ENCODE data around the gene APOC3.
A peak's percentile ranks its signal among the peaks of the same experiment; 100 is the strongest.

The APOC3 gene

GRCh38 chr11:116787786-116788486 is 41.8 kb upstream of the APOC3 start, which contains the start of gene ZPR1:
ZPR1 (minus strand) TSS chr11:116788023; CDS start chr11:116787990, 33 bp downstream.
- DNase-seq, result peak; percentile 65
- H3K36me3 ChIP-seq (replicated peaks), result peaks cover 35% of the 10 kb centered on the region
- TF ChIP-seq, protein P1, sequence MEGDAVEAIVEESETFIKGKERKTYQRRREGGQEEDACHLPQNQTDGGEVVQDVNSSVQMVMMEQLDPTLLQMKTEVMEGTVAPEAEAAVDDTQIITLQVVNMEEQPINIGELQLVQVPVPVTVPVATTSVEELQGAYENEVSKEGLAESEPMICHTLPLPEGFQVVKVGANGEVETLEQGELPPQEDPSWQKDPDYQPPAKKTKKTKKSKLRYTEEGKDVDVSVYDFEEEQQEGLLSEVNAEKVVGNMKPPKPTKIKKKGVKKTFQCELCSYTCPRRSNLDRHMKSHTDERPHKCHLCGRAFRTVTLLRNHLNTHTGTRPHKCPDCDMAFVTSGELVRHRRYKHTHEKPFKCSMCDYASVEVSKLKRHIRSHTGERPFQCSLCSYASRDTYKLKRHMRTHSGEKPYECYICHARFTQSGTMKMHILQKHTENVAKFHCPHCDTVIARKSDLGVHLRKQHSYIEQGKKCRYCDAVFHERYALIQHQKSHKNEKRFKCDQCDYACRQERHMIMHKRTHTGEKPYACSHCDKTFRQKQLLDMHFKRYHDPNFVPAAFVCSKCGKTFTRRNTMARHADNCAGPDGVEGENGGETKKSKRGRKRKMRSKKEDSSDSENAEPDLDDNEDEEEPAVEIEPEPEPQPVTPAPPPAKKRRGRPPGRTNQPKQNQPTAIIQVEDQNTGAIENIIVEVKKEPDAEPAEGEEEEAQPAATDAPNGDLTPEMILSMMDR (IDR thresholded peaks at IDR 0.05; ENCODE audit: low read depth, low read length, missing control alignments), result no peak
- peak within 1 kb of the TSS; percentile 79 for H3K27ac ChIP-seq
- peak within 1 kb of the TSS; percentile 79 for H3K4me3 ChIP-seq (ENCODE audit: low read depth, low read length)
- in situ Hi-C loops (cut with HindIII; ENCODE audit: low pct_ligation_motif_present, low sequenced_read_pairs), result no loop called here
- H3K27me3 ChIP-seq (replicated peaks), result no peaks in the 10 kb centered on the region

GRCh38 chr11:116788534-116788933 is 41.2 kb upstream of the APOC3 start:
- no peak overlapping the region for H3K27ac ChIP-seq
- H3K4me3 ChIP-seq (ENCODE audit: low read depth, low read length), result peak overlapping the region; percentile 79
- peaks cover 29% of the 10 kb centered on the region for H3K36me3 ChIP-seq (replicated peaks)
- in situ Hi-C loops (cut with HindIII; ENCODE audit: low pct_ligation_motif_present, low sequenced_read_pairs), result no loop called here
- TF ChIP-seq, protein P1 (IDR thresholded peaks at IDR 0.05; ENCODE audit: low read depth, low read length, missing control alignments), result no peak
- H3K27me3 ChIP-seq (replicated peaks), result no peaks in the 10 kb centered on the region
- no peak for DNase-seq

GRCh38 chr11:116788975-116789374 is 40.7 kb upstream of the APOC3 start:
- H3K4me3 ChIP-seq (ENCODE audit: low read depth, low read length), result no peak overlapping the region
- peaks cover 26% of the 10 kb centered on the region for H3K36me3 ChIP-seq (replicated peaks)
- in situ Hi-C loops (cut with HindIII; ENCODE audit: low pct_ligation_motif_present, low sequenced_read_pairs), result no loop called here
- no peaks in the 10 kb centered on the region for H3K27me3 ChIP-seq (replicated peaks)
- TF ChIP-seq, protein P1 (IDR thresholded peaks at IDR 0.05; ENCODE audit: low read depth, low read length, missing control alignments), result no peak
- H3K27ac ChIP-seq, result no peak overlapping the region
- DNase-seq, result no peak

GRCh38 chr11:116790167-116791001 is 39.3 kb upstream of the APOC3 start:
- TF ChIP-seq, protein P1 (IDR thresholded peaks at IDR 0.05; ENCODE audit: low read depth, low read length, missing control alignments), result no peak
- Histone ChIP-seq H3K27ac (no peak overlapping the region), H3K27me3 (replicated peaks) (no peaks in the 10 kb centered on the region), H3K4me3 (ENCODE audit: low read depth, low read length) (no peak overlapping the region), H3K36me3 (replicated peaks) (peaks cover 12% of the 10 kb centered on the region)
- DNase-seq, result no peak
- in situ Hi-C loops (cut with HindIII; ENCODE audit: low pct_ligation_motif_present, low sequenced_read_pairs), result no loop called here

GRCh38 chr11:116791002-116791812 is 38.5 kb upstream of the APOC3 start:
- Histone ChIP-seq H3K36me3 (replicated peaks) (peaks cover 4% of the 10 kb centered on the region), H3K27ac (no peak overlapping the region), H3K4me3 (ENCODE audit: low read depth, low read length) (peak overlapping the region; percentile 12), H3K27me3 (replicated peaks) (no peaks in the 10 kb centered on the region)
- in situ Hi-C loops (cut with HindIII; ENCODE audit: low pct_ligation_motif_present, low sequenced_read_pairs), result no loop called here
- DNase-seq, result peak; percentile 53
- TF ChIP-seq, protein P1 (IDR thresholded peaks at IDR 0.05; ENCODE audit: low read depth, low read length, missing control alignments), result peak; percentile 97

Data from brain microvascular endothelial cell (primary cell).